Lower leg skin (tissue), 4 donors: ENCODE results near the gene KIF13A. TPM values are rescaled to one million over a fixed set of nuclear protein-coding genes. Genes with fewer than 3 reads are reported as not detected.
"Not testable (repeated sequence)": the region's sequence is repeated elsewhere in the genome, so short reads cannot be mapped to it uniquely, and the experiment has no call there.

Experiments used
- DNase-seq, 2 donors: peaks; one replicate each; pipeline ENCODE4 v3.0.0-alpha.2; 2019; ENCODE audit warnings: low spot score in 2 of 2
- H3K4me3 ChIP-seq: fragments of 200-600 bp; sonication (generic); 2 replicates; pipeline ENCODE4 v1.5.1; 2017; ENCODE audit warnings: mild to moderate bottlenecking, low read depth; ENCODE audit not compliant: poor library complexity, severe bottlenecking
- POLR2A ChIP-seq, 2 donors: fragments of 450-650 bp; IDR thresholded peaks; one replicate each; pipeline ENCODE4 v1.6.1; 2016 to 2017; ENCODE audit warnings: antibody characterized with exemption in 2 of 2, mild to moderate bottlenecking in 1 of 2, moderate library complexity in 1 of 2
- WGBS, 2 donors: methylation state at CpG; one replicate each; pipeline ENCODE4 v1.1.5; 2018; 5-methylcytosine and 5-hydroxymethylcytosine counted together
- intact Hi-C: fragments of 100-400 bp; cut with DNase I; formaldehyde crosslinking; loops from one replicate; pipeline ENCODE4 v1.15.0; 2023; ENCODE audit warnings: low total_unique reads
- total RNA-seq, 4 donors: library from RNA; depleted of rRNA; stranded (reverse); fragments of >200 nt; gene quantifications; one replicate each; pipeline ENCODE4 v1.1.0, GENCODE V29; 2016
- TF ChIP-seq, protein P1 (sequence below), 3 donors: fragments of 450-650 bp; IDR thresholded peaks; one replicate each; pipeline ENCODE4 v1.5.1; 2016; ENCODE audit warnings: antibody characterized with exemption in 3 of 3, mild to moderate bottlenecking in 3 of 3, moderate library complexity in 2 of 3

The KIF13A gene
- total RNA-seq, 4 donors from 2014 or later = 54.4 to 88.5 (median 60.6) TPM

DNA sequence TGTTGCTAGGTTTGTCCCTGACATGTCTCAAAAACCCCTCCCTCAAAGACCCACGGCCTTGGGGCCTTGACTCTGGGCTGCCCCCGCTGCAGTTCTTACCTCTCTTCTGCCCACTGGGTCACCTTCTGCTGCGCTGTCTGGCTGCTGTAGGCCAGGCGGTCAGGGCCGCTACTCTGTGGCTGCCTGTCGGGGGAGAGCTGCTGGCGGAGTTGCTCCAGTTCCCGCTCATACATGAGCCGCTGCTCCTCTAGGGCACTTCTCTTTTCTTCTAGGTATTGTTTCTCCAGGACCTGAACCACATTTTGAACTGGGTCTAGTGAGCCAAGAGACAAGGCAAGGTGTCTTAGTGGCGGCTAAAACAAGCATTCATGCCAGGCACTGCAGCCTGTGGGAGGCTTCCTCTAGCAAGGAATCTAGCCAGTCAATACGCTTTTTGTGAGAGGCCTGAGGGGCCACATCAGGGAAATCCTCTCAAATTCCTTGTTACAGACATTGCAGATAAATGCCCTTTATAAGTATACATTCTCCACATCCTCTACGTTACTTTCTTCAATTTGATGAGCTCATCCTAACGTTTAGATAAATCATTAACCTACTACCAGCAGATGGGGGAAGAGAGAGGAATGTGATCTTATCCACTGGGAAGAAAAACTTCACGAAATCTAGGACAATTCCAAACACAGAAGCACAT is 170.4 kb downstream of the KIF13A start:
- no peak overlapping the region for H3K4me3 ChIP-seq
- DNase-seq = no peak
- TF ChIP-seq, protein P1, sequence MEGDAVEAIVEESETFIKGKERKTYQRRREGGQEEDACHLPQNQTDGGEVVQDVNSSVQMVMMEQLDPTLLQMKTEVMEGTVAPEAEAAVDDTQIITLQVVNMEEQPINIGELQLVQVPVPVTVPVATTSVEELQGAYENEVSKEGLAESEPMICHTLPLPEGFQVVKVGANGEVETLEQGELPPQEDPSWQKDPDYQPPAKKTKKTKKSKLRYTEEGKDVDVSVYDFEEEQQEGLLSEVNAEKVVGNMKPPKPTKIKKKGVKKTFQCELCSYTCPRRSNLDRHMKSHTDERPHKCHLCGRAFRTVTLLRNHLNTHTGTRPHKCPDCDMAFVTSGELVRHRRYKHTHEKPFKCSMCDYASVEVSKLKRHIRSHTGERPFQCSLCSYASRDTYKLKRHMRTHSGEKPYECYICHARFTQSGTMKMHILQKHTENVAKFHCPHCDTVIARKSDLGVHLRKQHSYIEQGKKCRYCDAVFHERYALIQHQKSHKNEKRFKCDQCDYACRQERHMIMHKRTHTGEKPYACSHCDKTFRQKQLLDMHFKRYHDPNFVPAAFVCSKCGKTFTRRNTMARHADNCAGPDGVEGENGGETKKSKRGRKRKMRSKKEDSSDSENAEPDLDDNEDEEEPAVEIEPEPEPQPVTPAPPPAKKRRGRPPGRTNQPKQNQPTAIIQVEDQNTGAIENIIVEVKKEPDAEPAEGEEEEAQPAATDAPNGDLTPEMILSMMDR (IDR thresholded peaks at IDR 0.05) = no peak
- no peak for TF ChIP-seq POLR2A (IDR thresholded peaks at IDR 0.05)
- WGBS, 2 donors = 84 to 86% methylated on average over 14 of the region's 14 CpGs
- intact Hi-C loops = no loop called here

DNA sequence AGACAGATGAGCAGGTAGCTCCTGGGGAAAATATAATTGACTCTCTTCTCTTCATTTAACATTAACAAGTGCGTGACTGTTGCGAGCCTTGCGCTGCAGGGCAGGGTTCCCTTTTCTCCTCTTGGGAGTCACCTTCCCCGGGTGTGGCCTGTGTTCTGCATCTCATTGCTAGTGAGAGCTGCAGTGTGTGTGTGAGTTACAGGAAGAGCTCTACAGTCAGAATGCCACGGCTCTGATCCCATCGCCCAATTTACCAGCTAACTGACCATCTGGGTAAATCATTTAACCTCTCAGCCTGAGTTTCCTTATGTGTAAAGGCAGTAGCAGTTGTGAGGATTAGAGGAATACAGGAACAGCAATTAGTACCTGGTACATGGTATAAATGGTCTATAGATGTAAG is 173.9 kb downstream of the KIF13A start:
- intact Hi-C loops = no loop called here
- 92 to 93% methylated on average over 6 of the region's 6 CpGs for WGBS, 2 donors
- no peak overlapping the region for H3K4me3 ChIP-seq
- no peak for DNase-seq
- TF ChIP-seq, protein P1 (IDR thresholded peaks at IDR 0.05) = no peak
- TF ChIP-seq POLR2A (IDR thresholded peaks at IDR 0.05) = no peak

DNA sequence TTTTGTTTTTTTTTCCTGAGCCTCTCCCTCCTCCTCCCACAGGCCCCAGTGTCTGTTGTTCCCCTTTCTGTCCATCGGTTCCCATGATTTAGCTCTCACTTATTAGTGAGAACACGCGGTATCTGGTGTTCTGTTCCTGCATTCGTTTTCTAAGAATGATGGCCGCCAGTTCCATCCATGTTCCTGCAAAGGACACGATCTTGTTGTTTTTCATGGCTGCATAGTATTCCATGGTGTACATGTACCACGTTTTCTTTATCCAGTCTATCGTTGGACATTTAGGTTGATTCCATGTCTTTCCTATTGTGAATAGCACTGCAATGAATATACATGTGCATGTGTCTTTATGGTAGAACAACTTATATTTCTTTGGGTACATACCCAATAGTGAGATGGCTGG is 175.1 kb downstream of the KIF13A start:
- H3K4me3 ChIP-seq = no peak overlapping the region
- no peak for DNase-seq
- 96 to 97% methylated on average over 8 of the region's 8 CpGs for WGBS, 2 donors
- no peak for TF ChIP-seq POLR2A (IDR thresholded peaks at IDR 0.05)
- TF ChIP-seq, protein P1 (IDR thresholded peaks at IDR 0.05) = no peak
- intact Hi-C loops = no loop called here

DNA sequence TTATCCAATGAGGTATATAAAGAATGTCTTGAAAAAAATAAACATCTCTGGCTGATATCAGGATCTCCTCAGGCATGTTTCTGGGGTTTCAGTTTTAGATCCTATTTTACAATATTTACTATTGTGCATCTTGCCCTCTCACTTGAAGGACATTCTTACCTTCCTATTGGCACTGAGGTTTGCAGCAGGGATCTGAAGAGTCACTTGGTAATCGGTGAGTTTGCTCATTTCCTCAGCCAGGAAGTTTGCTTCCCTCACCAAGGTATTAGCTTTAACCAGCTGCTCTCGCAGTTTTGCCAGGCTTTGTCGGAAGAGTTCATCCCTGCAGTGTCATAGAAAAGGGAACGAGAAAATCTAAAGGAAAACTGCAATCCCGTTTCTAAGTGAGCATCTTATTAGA is 178.8 kb downstream of the KIF13A start:
- intact Hi-C loops = loop anchor here (10.0 kb wide), 1 partner anchor 654 kb away; no protein-coding TSS in a partner anchor
- WGBS, 2 donors = 88 to 92% methylated on average over 5 of the region's 5 CpGs
- no peak for DNase-seq
- no peak overlapping the region for H3K4me3 ChIP-seq
- TF ChIP-seq, protein P1 (IDR thresholded peaks at IDR 0.05) = no peak
- TF ChIP-seq POLR2A (IDR thresholded peaks at IDR 0.05) = no peak

DNA sequence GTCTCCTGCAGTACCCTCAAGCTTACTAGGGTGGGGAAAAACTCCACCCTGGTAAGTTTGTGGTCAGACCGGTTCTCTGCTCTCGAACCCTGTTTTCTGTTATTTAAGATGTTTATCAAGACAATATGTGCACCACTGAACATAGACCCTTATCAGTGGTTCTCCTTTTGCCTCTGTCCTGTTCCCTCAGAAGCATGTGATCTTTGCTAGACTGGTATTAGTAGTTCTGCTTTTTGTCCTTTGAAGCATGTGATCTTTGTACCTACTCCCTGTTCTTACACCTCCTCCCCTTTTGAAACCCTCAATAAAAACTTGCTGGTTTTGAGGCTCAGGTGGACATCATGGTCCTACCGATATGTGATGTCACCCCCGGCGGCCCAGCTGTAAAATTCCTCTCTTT is 180.0 kb downstream of the KIF13A start:
- intact Hi-C loops = loop anchor here (10.0 kb wide), 1 partner anchor 653 kb away; no protein-coding TSS in a partner anchor

DNA sequence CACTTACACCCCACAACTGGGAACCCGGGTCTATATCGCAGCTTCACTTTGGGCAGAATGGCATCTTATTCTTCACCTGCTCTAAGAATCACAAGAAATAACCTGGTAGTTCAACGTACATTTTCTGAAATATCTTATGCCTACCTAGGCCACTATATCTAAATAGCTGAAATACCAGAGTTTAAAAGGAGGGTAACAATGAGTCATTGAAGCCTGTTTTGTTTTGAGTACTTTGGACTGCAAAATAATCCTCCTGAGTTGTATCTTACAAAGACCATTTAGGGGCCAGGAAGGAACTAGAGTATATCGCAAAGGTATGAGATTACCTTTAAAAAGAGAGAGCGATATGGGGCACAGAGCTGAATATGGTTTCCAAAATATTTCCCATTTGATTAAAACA is 184.0 kb downstream of the KIF13A start:
- intact Hi-C loops = loop anchor here (10.0 kb wide), 1 partner anchor 649 kb away; no protein-coding TSS in a partner anchor
- DNase-seq = no peak
- WGBS, 2 donors = 95 to 96% methylated on average over 5 of the region's 5 CpGs
- no peak overlapping the region for H3K4me3 ChIP-seq
- TF ChIP-seq, protein P1 (IDR thresholded peaks at IDR 0.05) = no peak

More for the DNA sequence above, 180.0 kb downstream of the KIF13A start:
- not testable (repeated sequence) for H3K4me3 ChIP-seq, DNase-seq
- 94% methylated on average over 5 of the region's 5 CpGs for WGBS, 2 donors
